Fibroblast of the aortic adventitia (primary cell): ENCODE measurements around the gene HOXC5. TPM values are rescaled to one million over a fixed set of nuclear protein-coding genes. Genes with fewer than 3 reads are reported as not detected.
"Not testable (repeated sequence)": the region's sequence is repeated elsewhere in the genome, so short reads cannot be mapped to it uniquely, and the experiment has no call there.

ENCODE experiments used
- DNase-seq: peaks from one replicate; pipeline ENCODE4 v3.0.0-alpha.2; 2010; ENCODE audit warnings: low read depth
- H3K4me3 ChIP-seq: 2 replicates; pipeline ENCODE4 v1.5.1; 2011; ENCODE audit warnings: low read depth, mild to moderate bottlenecking, control low read depth, low read length, moderate library complexity
- total RNA-seq: library from RNA; depleted of rRNA; stranded (reverse); fragments of >200 nt; gene quantifications from 2 replicates; pipeline ENCODE4 v1.2.3, GENCODE V29; 2012; ENCODE audit warnings: low replicate concordance
- TF ChIP-seq, protein P1 (sequence below): IDR thresholded peaks from 2 replicates; pipeline ENCODE4 v1.5.1; 2011; ENCODE audit warnings: mild to moderate bottlenecking, low read length, control low read depth, inconsistent platforms; ENCODE audit not compliant: insufficient read depth

Gene HOXC5
- total RNA-seq, 1 donor = 0.18 TPM

DNA sequence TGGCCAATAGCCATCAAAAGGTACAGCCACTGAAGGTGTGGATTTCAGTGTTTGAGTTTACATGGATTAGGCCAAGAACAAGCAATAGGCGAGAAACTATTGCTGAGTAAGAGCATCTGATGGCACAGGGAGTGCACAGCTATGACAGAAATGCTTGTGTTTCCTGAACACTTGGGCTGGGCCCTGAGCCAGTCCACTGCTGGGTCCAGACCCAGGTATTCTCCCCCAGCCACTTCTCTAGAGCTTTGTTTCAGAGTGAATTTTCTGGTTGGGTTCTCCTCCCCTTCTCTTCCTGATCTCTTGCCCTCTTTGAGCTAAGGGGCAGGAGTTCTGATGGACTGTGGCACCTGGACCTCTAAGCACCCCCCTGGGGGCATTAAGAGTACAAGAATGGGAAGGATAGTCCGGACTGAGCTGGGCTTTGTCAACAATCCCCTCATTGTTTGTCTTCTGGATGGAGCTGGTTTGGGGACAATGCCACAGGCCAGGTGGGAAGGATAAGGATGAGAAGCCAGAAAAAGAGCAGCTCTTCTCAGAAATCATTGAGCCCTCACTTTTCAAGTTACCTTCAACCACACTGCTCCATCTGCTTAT is 8.3 kb downstream of the HOXC5 start:
- TF ChIP-seq, protein P1, sequence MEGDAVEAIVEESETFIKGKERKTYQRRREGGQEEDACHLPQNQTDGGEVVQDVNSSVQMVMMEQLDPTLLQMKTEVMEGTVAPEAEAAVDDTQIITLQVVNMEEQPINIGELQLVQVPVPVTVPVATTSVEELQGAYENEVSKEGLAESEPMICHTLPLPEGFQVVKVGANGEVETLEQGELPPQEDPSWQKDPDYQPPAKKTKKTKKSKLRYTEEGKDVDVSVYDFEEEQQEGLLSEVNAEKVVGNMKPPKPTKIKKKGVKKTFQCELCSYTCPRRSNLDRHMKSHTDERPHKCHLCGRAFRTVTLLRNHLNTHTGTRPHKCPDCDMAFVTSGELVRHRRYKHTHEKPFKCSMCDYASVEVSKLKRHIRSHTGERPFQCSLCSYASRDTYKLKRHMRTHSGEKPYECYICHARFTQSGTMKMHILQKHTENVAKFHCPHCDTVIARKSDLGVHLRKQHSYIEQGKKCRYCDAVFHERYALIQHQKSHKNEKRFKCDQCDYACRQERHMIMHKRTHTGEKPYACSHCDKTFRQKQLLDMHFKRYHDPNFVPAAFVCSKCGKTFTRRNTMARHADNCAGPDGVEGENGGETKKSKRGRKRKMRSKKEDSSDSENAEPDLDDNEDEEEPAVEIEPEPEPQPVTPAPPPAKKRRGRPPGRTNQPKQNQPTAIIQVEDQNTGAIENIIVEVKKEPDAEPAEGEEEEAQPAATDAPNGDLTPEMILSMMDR = no peak
- no peak for DNase-seq
- no peak overlapping the region for H3K4me3 ChIP-seq

GRCh38 chr12:54042033-54042432 is 9.2 kb downstream of the HOXC5 start:
- H3K4me3 ChIP-seq, DNase-seq: not testable (repeated sequence)

- no peak for DNase-seq
- H3K4me3 ChIP-seq = no peak overlapping the region
- TF ChIP-seq, protein P1 = no peak
These were observed 10.4 kb downstream of the HOXC5 start for GRCh38 chr12:54042970-54043853.

- no peak for DNase-seq
- TF ChIP-seq, protein P1 = no peak
- H3K4me3 ChIP-seq = no peak overlapping the region
These were observed 11.7 kb downstream of the HOXC5 start for GRCh38 chr12:54044425-54045103.

GRCh38 chr12:54045401-54045800 is 12.6 kb downstream of the HOXC5 start:
- DNase-seq = no peak
- H3K4me3 ChIP-seq = no peak overlapping the region
- TF ChIP-seq, protein P1 = no peak

GRCh38 chr12:54045868-54046521 is 13.1 kb downstream of the HOXC5 start:
- no peak for DNase-seq
- H3K4me3 ChIP-seq = no peak overlapping the region
- TF ChIP-seq, protein P1 = no peak

DNA sequence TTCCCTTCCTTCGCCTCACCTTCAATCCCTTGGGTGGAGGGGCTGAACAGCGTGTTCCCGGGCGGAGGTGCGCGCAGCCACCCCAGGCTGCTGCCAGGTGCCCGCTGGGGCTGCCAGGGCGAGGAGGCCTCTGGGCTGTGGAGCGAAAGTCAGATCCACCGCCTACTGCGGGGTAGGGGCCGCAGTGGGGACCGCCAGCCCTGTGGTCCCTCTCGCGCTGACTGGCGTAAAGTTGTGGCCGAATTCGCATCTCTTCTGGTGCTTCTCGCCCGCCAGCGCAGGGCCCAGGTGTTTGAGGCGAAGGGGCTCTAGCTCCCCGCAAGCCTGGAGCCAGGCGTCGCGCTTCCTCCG is 13.9 kb downstream of the HOXC5 start:
- DNase-seq = no peak
- TF ChIP-seq, protein P1 = no peak
- H3K4me3 ChIP-seq = no peak overlapping the region
